GM19193 (cell line): ENCODE data around the gene ESCO1.

Experiments
- POLR2A ChIP-seq: IDR thresholded peaks from 4 replicates; pipeline ENCODE4 v1.6.1; 2011; ENCODE audit not compliant: insufficient read depth, insufficient read length; ENCODE audit errors: extremely low read depth

The ESCO1 gene

GRCh38 chr18:21522530-21522929 lies 78.0 kb downstream of the ESCO1 start:
- TF ChIP-seq POLR2A = no peak

- no peak for TF ChIP-seq POLR2A
These were observed 86.8 kb downstream of the ESCO1 start for GRCh38 chr18:21513741-21514140.

- TF ChIP-seq POLR2A = no peak
These were observed 87.2 kb downstream of the ESCO1 start for GRCh38 chr18:21513292-21513691.

- no peak for TF ChIP-seq POLR2A
These were observed 91.4 kb downstream of the ESCO1 start for GRCh38 chr18:21509062-21509461.

- TF ChIP-seq POLR2A = no peak
These were observed 92.4 kb downstream of the ESCO1 start for GRCh38 chr18:21507913-21508701.

GRCh38 chr18:21502661-21503060 lies 97.8 kb downstream of the ESCO1 start:
- no peak for TF ChIP-seq POLR2A

- TF ChIP-seq POLR2A = no peak
These were observed 100.5 kb downstream of the ESCO1 start for GRCh38 chr18:21499997-21500396.

GRCh38 chr18:21496277-21496835 lies 104.1 kb downstream of the ESCO1 start:
- TF ChIP-seq POLR2A = no peak

- TF ChIP-seq POLR2A = no peak
These were observed 109.8 kb downstream of the ESCO1 start for GRCh38 chr18:21490748-21491147.

- TF ChIP-seq POLR2A = no peak
These were observed 110.5 kb downstream of the ESCO1 start for GRCh38 chr18:21489919-21490495.

- TF ChIP-seq POLR2A = no peak
These were observed 111.3 kb downstream of the ESCO1 start for GRCh38 chr18:21489119-21489750.

GRCh38 chr18:21486905-21487437 lies 113.5 kb downstream of the ESCO1 start:
- no peak for TF ChIP-seq POLR2A

GRCh38 chr18:21484851-21485636 lies 115.5 kb downstream of the ESCO1 start:
- TF ChIP-seq POLR2A = no peak

GRCh38 chr18:21483051-21483450 lies 117.5 kb downstream of the ESCO1 start:
- no peak for TF ChIP-seq POLR2A

- TF ChIP-seq POLR2A = no peak
These were observed 118.8 kb downstream of the ESCO1 start for GRCh38 chr18:21481739-21482138.
